Neural cell (in vitro differentiated cells): ENCODE results near the gene WDR1. TPM values are rescaled to one million over a fixed set of nuclear protein-coding genes. Genes with fewer than 3 reads are reported as not detected.

Source experiments
- H2AFZ ChIP-seq: fragments of 200-600, 300-800 bp; sonication (generic), shearing (Covaris generic); 2 replicates; pipeline ENCODE4 v1.6.0; 2014; ENCODE audit warnings: low read depth, mild to moderate bottlenecking, antibody characterized with exemption, low read length, moderate library complexity
- H3F3A ChIP-seq: fragments of 200-600 bp; shearing (Covaris generic); 2 replicates; pipeline ENCODE4 v1.6.1; 2016; ENCODE audit warnings: mild to moderate bottlenecking, moderate library complexity, mixed read lengths, antibody characterized with exemption, low read length; ENCODE audit not compliant: insufficient read depth, poor library complexity, severe bottlenecking
- H3K27ac ChIP-seq: fragments of 200-600, 300-800 bp; sonication (generic), shearing (Covaris generic); 2 replicates; pipeline ENCODE4 v1.5.1; 2014; ENCODE audit warnings: mild to moderate bottlenecking, low read length, moderate library complexity
- H3K27me3 ChIP-seq: fragments of 300-800, 200-600 bp; sonication (generic), shearing (Covaris generic); 2 replicates; pipeline ENCODE4 v1.6.0; 2014; ENCODE audit warnings: mild to moderate bottlenecking, low read depth, low read length, moderate library complexity; ENCODE audit not compliant: insufficient read depth
- H3K36me3 ChIP-seq: fragments of 300-800, 200-600 bp; sonication (generic), shearing (Covaris generic); 2 replicates; pipeline ENCODE4 v1.5.1; 2014; ENCODE audit warnings: mild to moderate bottlenecking, antibody characterized with exemption, low read length, moderate library complexity; ENCODE audit not compliant: insufficient read depth
- H3K4me2 ChIP-seq: fragments of 300-800, 200-600 bp; sonication (generic), shearing (Covaris generic); 2 replicates; pipeline ENCODE4 v1.6.0; 2014; ENCODE audit warnings: mild to moderate bottlenecking, low read length
- H3K4me3 ChIP-seq: fragments of 300-800, 200-600 bp; sonication (generic), shearing (Covaris generic); 2 replicates; pipeline ENCODE4 v1.5.1; 2014; ENCODE audit warnings: mild to moderate bottlenecking, low read length, moderate library complexity
- H3K79me2 ChIP-seq: fragments of 200-600 bp; shearing (Covaris generic); replicated peaks from 2 replicates; pipeline ENCODE4 v1.6.0; 2014; ENCODE audit warnings: mild to moderate bottlenecking, low read length, moderate library complexity; ENCODE audit not compliant: insufficient read depth
- H3K9ac ChIP-seq: fragments of 300-800, 200-600 bp; sonication (generic), shearing (Covaris generic); 2 replicates; pipeline ENCODE4 v1.6.1; 2016; ENCODE audit warnings: mild to moderate bottlenecking, low read length, mixed read lengths
- H3K9me2 ChIP-seq: fragments of 200-600 bp; shearing (Covaris generic); 2 replicates; pipeline ENCODE4 v1.6.1; 2016; ENCODE audit warnings: mild to moderate bottlenecking, low read length, mixed read lengths; ENCODE audit not compliant: insufficient read depth
- H3K9me3 ChIP-seq: fragments of 200-600, 300-800 bp; sonication (generic), shearing (Covaris generic); 2 replicates; pipeline ENCODE4 v1.6.1; 2016; ENCODE audit warnings: mild to moderate bottlenecking, mixed run types, low read length, moderate library complexity, mixed read lengths
- H4K20me1 ChIP-seq: fragments of 200-600 bp; shearing (Covaris generic); 2 replicates; pipeline ENCODE4 v1.6.1; 2016; ENCODE audit warnings: mild to moderate bottlenecking, mixed run types; ENCODE audit not compliant: insufficient read depth
- CTCF ChIP-seq: fragments of 450-650 bp; IDR thresholded peaks from 2 replicates; pipeline ENCODE4 v1.5.1; 2014; ENCODE audit warnings: antibody characterized with exemption, mild to moderate bottlenecking, moderate library complexity; ENCODE audit not compliant: poor library complexity, severe bottlenecking
- EP300 ChIP-seq: fragments of 450-650 bp; conservative IDR thresholded peaks from 2 replicates; pipeline ENCODE4 v1.6.1; 2014; ENCODE audit warnings: antibody characterized with exemption, mild to moderate bottlenecking, moderate library complexity; ENCODE audit not compliant: poor library complexity, severe bottlenecking
- EZH2 ChIP-seq: fragments of 200-600, 300-800 bp; shearing (Covaris generic), sonication (generic); IDR thresholded peaks from 2 replicates; pipeline ENCODE4 v1.6.1; 2014; ENCODE audit warnings: antibody characterized with exemption, low read length, borderline replicate concordance, mild to moderate bottlenecking; ENCODE audit not compliant: insufficient read depth, poor library complexity, severe bottlenecking
- MXI1 ChIP-seq: fragments of 450-650 bp; conservative IDR thresholded peaks from 2 replicates; pipeline ENCODE4 v1.6.1; 2014; ENCODE audit warnings: antibody characterized with exemption, mild to moderate bottlenecking; ENCODE audit not compliant: poor library complexity, severe bottlenecking
- POLR2AphosphoS5 ChIP-seq: IDR thresholded peaks from 2 replicates; pipeline ENCODE4 v1.6.1; 2012
- RAD21 ChIP-seq: fragments of 450-650 bp; conservative IDR thresholded peaks from 2 replicates; pipeline ENCODE4 v1.6.1; 2014; ENCODE audit warnings: antibody characterized with exemption, mild to moderate bottlenecking, moderate library complexity
- REST ChIP-seq: IDR thresholded peaks from 2 replicates; pipeline ENCODE4 v1.6.1; 2012; ENCODE audit warnings: borderline replicate concordance
- SMC3 ChIP-seq: fragments of 450-650 bp; conservative IDR thresholded peaks from 2 replicates; pipeline ENCODE4 v1.6.1; 2014; ENCODE audit warnings: antibody characterized with exemption, mild to moderate bottlenecking, moderate library complexity; ENCODE audit not compliant: poor library complexity
- TAF1 ChIP-seq: IDR thresholded peaks from 2 replicates; pipeline ENCODE4 v1.6.1; 2012; ENCODE audit warnings: low read depth
- polyA plus RNA-seq: library from polyadenylated mRNA; depleted of rRNA; stranded (reverse); fragments of >200 nt; gene quantifications from 2 replicates; pipeline ENCODE4 v1.2.3, GENCODE V29; 2014

The WDR1 gene
- polyA plus RNA-seq, 1 donor from 2014 or later, result 106 TPM

GRCh38 chr4:10029403-10029802 is 87.2 kb downstream of the WDR1 start:
- Histone ChIP-seq H3K27ac (no peak overlapping the region), H3K79me2 (no peaks in the 10 kb centered on the region), H3F3A (no peaks in the 10 kb centered on the region), H3K4me3 (no peak overlapping the region), H4K20me1 (no peaks in the 10 kb centered on the region), H3K27me3 (no peaks in the 10 kb centered on the region), H3K4me2 (no peak overlapping the region), H3K36me3 (no peaks in the 10 kb centered on the region), H3K9me3 (no peaks in the 10 kb centered on the region), H2AFZ (no peak overlapping the region), H3K9me2 (no peaks in the 10 kb centered on the region), H3K9ac (no peak overlapping the region)
- TF ChIP-seq SMC3 (no peak), TAF1 (no peak), EZH2 (no peak), REST (no peak), RAD21 (no peak), CTCF (no peak), EP300 (no peak), MXI1 (no peak), POLR2AphosphoS5 (no peak)

GRCh38 chr4:10028910-10029309 is 87.7 kb downstream of the WDR1 start:
- Histone ChIP-seq H3F3A (no peaks in the 10 kb centered on the region), H3K27ac (no peak overlapping the region), H3K9me3 (no peaks in the 10 kb centered on the region), H3K9ac (no peak overlapping the region), H2AFZ (no peak overlapping the region), H4K20me1 (no peaks in the 10 kb centered on the region), H3K4me2 (no peak overlapping the region), H3K79me2 (no peaks in the 10 kb centered on the region), H3K36me3 (no peaks in the 10 kb centered on the region), H3K27me3 (no peaks in the 10 kb centered on the region), H3K4me3 (no peak overlapping the region), H3K9me2 (no peaks in the 10 kb centered on the region)
- TF ChIP-seq SMC3 (no peak), CTCF (no peak), RAD21 (no peak), EZH2 (no peak)
